HL-60 (cell line): ENCODE data around the gene CSNK1G3.

Experiments
- DNase-seq, 2 experiments: peaks; one replicate each; pipeline ENCODE4 v3.0.0-alpha.2; 2010 to 2020; ENCODE audit warnings: low read depth in 1 of 2, low spot score in 1 of 2
- H3K27ac ChIP-seq: fragments of 250-450 bp; sonication (Bioruptor Pico); replicated peaks from 2 replicates; pipeline ENCODE4 v1.5.1; 2020; ENCODE audit warnings: mild to moderate bottlenecking, moderate library complexity
- H3K27me3 ChIP-seq: fragments of 250-450 bp; sonication (Bioruptor Pico); 2 replicates; pipeline ENCODE4 v1.5.1; 2021; ENCODE audit warnings: mild to moderate bottlenecking, moderate library complexity; ENCODE audit not compliant: insufficient read depth, poor library complexity, severe bottlenecking
- H3K4me3 ChIP-seq: replicated peaks from 2 replicates; pipeline ENCODE4 v1.5.1; 2011; ENCODE audit warnings: mild to moderate bottlenecking, control low read depth, low read length; ENCODE audit not compliant: insufficient read depth
- GABPA ChIP-seq: IDR thresholded peaks from 2 replicates; pipeline ENCODE4 v1.6.1; 2012; ENCODE audit warnings: low read depth
- POLR2AphosphoS5 ChIP-seq: IDR thresholded peaks from 2 replicates; pipeline ENCODE4 v1.6.1; 2012; ENCODE audit warnings: low read depth
- SPI1 ChIP-seq: IDR thresholded peaks from 2 replicates; pipeline ENCODE4 v1.6.1; 2012; ENCODE audit warnings: low read depth, mild to moderate bottlenecking, borderline replicate concordance
- TF ChIP-seq, protein P1 (sequence below): IDR thresholded peaks from 2 replicates; pipeline ENCODE4 v1.6.1; 2012; ENCODE audit warnings: low read depth; ENCODE audit not compliant: insufficient replicate concordance
- TF ChIP-seq, protein P2 (sequence below): IDR thresholded peaks from one replicate; pipeline ENCODE4 v1.5.1; 2011; ENCODE audit warnings: low read length, control low read depth, inconsistent platforms; ENCODE audit not compliant: insufficient read depth

The CSNK1G3 gene

DNA sequence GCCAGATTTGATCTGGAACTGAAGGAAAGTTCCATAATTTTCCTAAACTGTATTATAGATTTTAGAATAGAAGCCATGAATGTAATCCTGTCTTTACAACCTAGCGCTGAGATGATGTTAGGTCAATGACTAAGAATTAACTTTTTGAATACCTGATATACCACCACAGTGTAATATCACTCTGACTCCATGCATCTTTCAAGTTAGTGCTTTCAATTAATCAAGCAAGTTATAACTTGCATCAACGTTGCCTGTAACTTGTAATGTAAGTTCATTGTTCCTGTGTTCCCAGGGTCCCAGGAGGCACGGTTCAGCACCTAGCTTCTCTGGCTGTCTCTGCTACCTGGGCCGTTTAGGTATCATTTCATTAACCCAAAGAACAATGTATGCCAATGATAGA lies 139.3 kb downstream of the CSNK1G3 start:
- TF ChIP-seq SPI1 (no peak), GABPA (no peak), POLR2AphosphoS5 (no peak)
- TF ChIP-seq, protein P1, sequence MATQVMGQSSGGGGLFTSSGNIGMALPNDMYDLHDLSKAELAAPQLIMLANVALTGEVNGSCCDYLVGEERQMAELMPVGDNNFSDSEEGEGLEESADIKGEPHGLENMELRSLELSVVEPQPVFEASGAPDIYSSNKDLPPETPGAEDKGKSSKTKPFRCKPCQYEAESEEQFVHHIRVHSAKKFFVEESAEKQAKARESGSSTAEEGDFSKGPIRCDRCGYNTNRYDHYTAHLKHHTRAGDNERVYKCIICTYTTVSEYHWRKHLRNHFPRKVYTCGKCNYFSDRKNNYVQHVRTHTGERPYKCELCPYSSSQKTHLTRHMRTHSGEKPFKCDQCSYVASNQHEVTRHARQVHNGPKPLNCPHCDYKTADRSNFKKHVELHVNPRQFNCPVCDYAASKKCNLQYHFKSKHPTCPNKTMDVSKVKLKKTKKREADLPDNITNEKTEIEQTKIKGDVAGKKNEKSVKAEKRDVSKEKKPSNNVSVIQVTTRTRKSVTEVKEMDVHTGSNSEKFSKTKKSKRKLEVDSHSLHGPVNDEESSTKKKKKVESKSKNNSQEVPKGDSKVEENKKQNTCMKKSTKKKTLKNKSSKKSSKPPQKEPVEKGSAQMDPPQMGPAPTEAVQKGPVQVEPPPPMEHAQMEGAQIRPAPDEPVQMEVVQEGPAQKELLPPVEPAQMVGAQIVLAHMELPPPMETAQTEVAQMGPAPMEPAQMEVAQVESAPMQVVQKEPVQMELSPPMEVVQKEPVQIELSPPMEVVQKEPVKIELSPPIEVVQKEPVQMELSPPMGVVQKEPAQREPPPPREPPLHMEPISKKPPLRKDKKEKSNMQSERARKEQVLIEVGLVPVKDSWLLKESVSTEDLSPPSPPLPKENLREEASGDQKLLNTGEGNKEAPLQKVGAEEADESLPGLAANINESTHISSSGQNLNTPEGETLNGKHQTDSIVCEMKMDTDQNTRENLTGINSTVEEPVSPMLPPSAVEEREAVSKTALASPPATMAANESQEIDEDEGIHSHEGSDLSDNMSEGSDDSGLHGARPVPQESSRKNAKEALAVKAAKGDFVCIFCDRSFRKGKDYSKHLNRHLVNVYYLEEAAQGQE: no peak
- TF ChIP-seq, protein P2, sequence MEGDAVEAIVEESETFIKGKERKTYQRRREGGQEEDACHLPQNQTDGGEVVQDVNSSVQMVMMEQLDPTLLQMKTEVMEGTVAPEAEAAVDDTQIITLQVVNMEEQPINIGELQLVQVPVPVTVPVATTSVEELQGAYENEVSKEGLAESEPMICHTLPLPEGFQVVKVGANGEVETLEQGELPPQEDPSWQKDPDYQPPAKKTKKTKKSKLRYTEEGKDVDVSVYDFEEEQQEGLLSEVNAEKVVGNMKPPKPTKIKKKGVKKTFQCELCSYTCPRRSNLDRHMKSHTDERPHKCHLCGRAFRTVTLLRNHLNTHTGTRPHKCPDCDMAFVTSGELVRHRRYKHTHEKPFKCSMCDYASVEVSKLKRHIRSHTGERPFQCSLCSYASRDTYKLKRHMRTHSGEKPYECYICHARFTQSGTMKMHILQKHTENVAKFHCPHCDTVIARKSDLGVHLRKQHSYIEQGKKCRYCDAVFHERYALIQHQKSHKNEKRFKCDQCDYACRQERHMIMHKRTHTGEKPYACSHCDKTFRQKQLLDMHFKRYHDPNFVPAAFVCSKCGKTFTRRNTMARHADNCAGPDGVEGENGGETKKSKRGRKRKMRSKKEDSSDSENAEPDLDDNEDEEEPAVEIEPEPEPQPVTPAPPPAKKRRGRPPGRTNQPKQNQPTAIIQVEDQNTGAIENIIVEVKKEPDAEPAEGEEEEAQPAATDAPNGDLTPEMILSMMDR: no peak
- Histone ChIP-seq H3K27me3 (no peaks in the 10 kb centered on the region), H3K27ac (no peak overlapping the region), H3K4me3 (no peak overlapping the region)
- no peak for DNase-seq

DNA sequence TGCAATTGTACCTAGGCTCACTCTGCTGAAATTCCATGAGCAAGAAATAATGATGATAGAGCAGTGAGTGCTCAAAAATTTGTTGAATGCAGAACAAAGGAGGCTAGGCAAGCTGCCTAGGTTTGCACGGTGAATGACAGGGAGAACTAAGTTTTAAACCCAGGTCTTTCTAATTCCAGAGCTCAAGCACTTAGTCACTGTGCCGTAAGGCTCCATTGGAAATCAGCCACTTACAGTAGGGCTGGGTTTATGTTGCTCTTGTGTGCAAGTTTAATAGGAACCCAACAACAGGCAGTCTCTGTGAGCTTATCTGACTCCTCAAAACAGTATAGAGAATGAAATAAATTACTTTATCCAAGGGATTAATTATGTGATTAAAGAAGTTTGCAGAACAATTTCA lies 147.0 kb downstream of the CSNK1G3 start:
- Histone ChIP-seq H3K27me3 (no peaks in the 10 kb centered on the region), H3K27ac (no peak overlapping the region), H3K4me3 (no peak overlapping the region)
- DNase-seq: no peak
- no peak for TF ChIP-seq POLR2AphosphoS5
- no peak for TF ChIP-seq GABPA
- TF ChIP-seq, protein P2: no peak
- TF ChIP-seq SPI1: no peak
- TF ChIP-seq, protein P1: no peak

DNA sequence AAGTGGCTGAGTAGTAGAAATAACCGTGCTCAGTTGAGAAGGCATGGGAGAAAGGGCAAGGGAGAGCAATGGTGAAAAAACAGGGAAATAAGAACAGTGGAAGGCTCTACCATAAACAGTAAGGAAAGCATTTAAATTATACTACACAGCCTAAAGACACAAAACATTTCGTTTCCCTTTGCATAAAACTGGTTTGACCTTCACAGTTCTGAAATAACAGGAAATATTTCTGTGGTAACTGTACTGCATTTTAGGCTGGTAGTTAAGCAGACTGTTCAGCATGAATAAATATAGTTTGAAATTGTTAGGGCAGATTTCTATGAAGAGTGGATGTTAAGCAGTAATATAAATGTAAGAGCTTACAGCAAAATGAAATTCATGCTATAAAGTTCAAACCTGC lies 147.5 kb downstream of the CSNK1G3 start:
- DNase-seq: no peak
- no peak overlapping the region for H3K27ac ChIP-seq
- no peak for TF ChIP-seq SPI1
- TF ChIP-seq POLR2AphosphoS5: no peak
- TF ChIP-seq, protein P1: no peak
- TF ChIP-seq, protein P2: no peak
- TF ChIP-seq GABPA: no peak
- H3K4me3 ChIP-seq: no peak overlapping the region
- H3K27me3 ChIP-seq: no peaks in the 10 kb centered on the region
